GM12891 (cell line): ENCODE data around the gene SLC5A10.
"Not testable (repeated sequence)": the region's sequence is repeated elsewhere in the genome, so short reads cannot be mapped to it uniquely, and the experiment has no call there.

Experiments used
- POLR2A ChIP-seq: IDR thresholded peaks from 2 replicates; pipeline ENCODE4 v1.6.1; 2011; ENCODE audit warnings: low read depth, low read length, control low read depth
- POLR2AphosphoS5 ChIP-seq: IDR thresholded peaks from 2 replicates; pipeline ENCODE4 v1.6.1; 2011; ENCODE audit warnings: low read depth, low read length, control low read depth
- POU2F2 ChIP-seq: IDR thresholded peaks from 2 replicates; pipeline ENCODE4 v1.6.1; 2011; ENCODE audit warnings: low read depth, mild to moderate bottlenecking, control low read depth, low read length, moderate library complexity
- SPI1 ChIP-seq: IDR thresholded peaks from 2 replicates; pipeline ENCODE4 v1.6.1; 2011; ENCODE audit warnings: low read depth, low read length, control low read depth
- TAF1 ChIP-seq: IDR thresholded peaks from 2 replicates; pipeline ENCODE4 v1.6.1; 2011; ENCODE audit warnings: low read depth, low read length, control low read depth

DNA sequence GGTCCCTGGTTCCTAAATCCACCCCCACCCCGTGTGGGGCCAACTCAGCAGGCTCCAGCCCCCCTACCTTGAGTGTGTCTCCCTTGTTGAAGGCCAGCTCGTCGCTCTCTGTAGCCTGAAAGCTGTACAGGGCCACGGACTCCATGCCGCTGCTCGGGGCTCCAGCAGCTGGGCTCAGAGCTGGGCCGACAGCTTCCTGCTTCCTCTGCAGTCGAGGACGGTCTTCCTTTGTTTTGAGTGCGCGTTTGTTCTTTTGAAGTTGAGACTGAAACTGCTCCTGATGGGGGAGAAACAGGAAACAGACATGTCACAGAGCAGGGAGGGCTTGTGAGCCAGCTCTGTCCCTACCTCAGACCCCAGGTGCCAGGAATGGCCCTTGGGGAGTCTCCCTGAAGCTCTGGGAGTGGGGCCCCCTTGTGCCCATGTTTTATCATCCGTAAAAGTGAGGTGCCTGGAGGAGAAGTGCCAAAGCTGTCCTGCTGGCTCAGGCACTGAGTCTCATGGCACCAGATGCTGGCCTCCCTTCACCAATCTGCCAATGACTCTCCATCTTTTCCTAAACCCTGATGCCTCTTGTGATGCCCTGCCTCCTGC lies 94.9 kb downstream of the SLC5A10 start, which contains the start of gene GRAP:
- TF ChIP-seq TAF1, POLR2AphosphoS5, POLR2A, SPI1, POU2F2: not testable (repeated sequence)
